ENCODE data around the gene KRT27. TPM values are rescaled to one million over a fixed set of nuclear protein-coding genes. Genes with fewer than 3 reads are reported as not detected.
A peak's percentile ranks its signal among the peaks of the same experiment; 100 is the strongest.

Gene KRT27
- total RNA-seq, 1 donor from 2014 or later, result not detected

GRCh38 chr17:40795019-40795667 is 12.8 kb upstream of the KRT27 start:
- peak; percentile 62 to 83 for ATAC-seq
- no peak overlapping the region for H3K27ac ChIP-seq
- DNase-seq, result no peak
- no peaks in the 10 kb centered on the region for H3K4me1 ChIP-seq
- TF ChIP-seq CTCF (IDR thresholded peaks at IDR 0.05), result no peak
- H3K4me3 ChIP-seq, result no peak overlapping the region
- H3K27me3 ChIP-seq (ENCODE audit: low read depth), result peaks cover 8% of the 10 kb centered on the region
- no peaks in the 10 kb centered on the region for H3K36me3 ChIP-seq
- intact Hi-C loops (cut with DNase I), result no loop called here
- no peaks in the 10 kb centered on the region for H3K9me3 ChIP-seq

GRCh38 chr17:40794466-40794865 is 12.1 kb upstream of the KRT27 start:
- Histone ChIP-seq H3K4me3 (no peak overlapping the region), H3K36me3 (no peaks in the 10 kb centered on the region), H3K27ac (no peak overlapping the region), H3K4me1 (no peaks in the 10 kb centered on the region), H3K9me3 (no peaks in the 10 kb centered on the region), H3K27me3 (ENCODE audit: low read depth) (peaks cover 4% of the 10 kb centered on the region)
- DNase-seq, result no peak
- intact Hi-C loops (cut with DNase I), result no loop called here
- ATAC-seq, result no peak
- no peak for TF ChIP-seq CTCF (IDR thresholded peaks at IDR 0.05)

GRCh38 chr17:40793832-40794231 is 11.5 kb upstream of the KRT27 start:
- Histone ChIP-seq H3K36me3 (no peaks in the 10 kb centered on the region), H3K9me3 (no peaks in the 10 kb centered on the region), H3K27me3 (ENCODE audit: low read depth) (no peaks in the 10 kb centered on the region), H3K4me1 (no peaks in the 10 kb centered on the region), H3K27ac (no peak overlapping the region), H3K4me3 (no peak overlapping the region)
- ATAC-seq, result peak; percentile 35 to 63
- peak; percentile 58 for DNase-seq
- intact Hi-C loops (cut with DNase I), result no loop called here
- no peak for TF ChIP-seq CTCF (IDR thresholded peaks at IDR 0.05)

GRCh38 chr17:40791787-40792436 is 9.6 kb upstream of the KRT27 start:
- Histone ChIP-seq H3K4me1 (no peaks in the 10 kb centered on the region), H3K27me3 (ENCODE audit: low read depth) (no peaks in the 10 kb centered on the region), H3K4me3 (no peak overlapping the region), H3K27ac (no peak overlapping the region), H3K9me3 (no peaks in the 10 kb centered on the region), H3K36me3 (no peaks in the 10 kb centered on the region)
- DNase-seq (no peak), ATAC-seq (peak; percentile 45 to 48)
- intact Hi-C loops (cut with DNase I), result no loop called here
- peak; percentile 58 for TF ChIP-seq CTCF (IDR thresholded peaks at IDR 0.05)

- intact Hi-C loops (cut with DNase I), result no loop called here
- no peaks in the 10 kb centered on the region for H3K36me3 ChIP-seq
- no peaks in the 10 kb centered on the region for H3K9me3 ChIP-seq
- no peak for TF ChIP-seq CTCF (IDR thresholded peaks at IDR 0.05)
- H3K4me1 ChIP-seq, result no peaks in the 10 kb centered on the region
- ATAC-seq (no peak), DNase-seq (no peak)
- H3K27ac ChIP-seq, result no peak overlapping the region
- no peaks in the 10 kb centered on the region for H3K27me3 ChIP-seq (ENCODE audit: low read depth)
- no peak overlapping the region for H3K4me3 ChIP-seq
Observed at GRCh38 chr17:40791111-40791510, 8.8 kb upstream of the KRT27 start.
